WTC11 (cell line): ENCODE data around the gene ACTRT2. TPM values are rescaled to one million over a fixed set of nuclear protein-coding genes. Genes with fewer than 3 reads are reported as not detected.

ENCODE experiments used
- ATAC-seq: fragments of 200-7000 bp; cut with Tn5 transposase; 2 replicates; pipeline ENCODE4 v1.10.0; 2021; ENCODE audit warnings: mild to moderate bottlenecking, moderate library complexity
- CTCF ChIA-PET: fragments of 300-600 bp; sonication (Branson Sonifier 250); formaldehyde crosslinking; loops from one replicate; lab custom pipeline; 2021; ENCODE audit warnings: antibody characterized with exemption; lab: Charles Lee
- POLR2A ChIA-PET: fragments of 350-600 bp; sonication (Branson Sonifier 250); formaldehyde crosslinking; loops from one replicate; lab custom pipeline; 2021; ENCODE audit warnings: antibody characterized with exemption; lab: Charles Lee
- DNase-seq: peaks from one replicate; pipeline ENCODE4 v3.0.0; 2021; ENCODE audit warnings: low spot score
- H3K27ac Mint-ChIP-seq: 2 replicates; pipeline ENCODE4 v1.8.0; 2021; ENCODE audit warnings: mixed read lengths
- H3K27me3 Mint-ChIP-seq: 2 replicates; pipeline ENCODE4 v1.8.0; 2021; ENCODE audit warnings: low read depth, mild to moderate bottlenecking, moderate library complexity, mixed read lengths
- H3K36me3 Mint-ChIP-seq: 2 replicates; pipeline ENCODE4 v1.8.0; 2021; ENCODE audit warnings: mixed read lengths
- H3K4me1 Mint-ChIP-seq: 2 replicates; pipeline ENCODE4 v1.8.0; 2022; ENCODE audit warnings: mixed read lengths
- H3K4me3 Mint-ChIP-seq: 2 replicates; pipeline ENCODE4 v1.8.0; 2021; ENCODE audit warnings: mild to moderate bottlenecking, moderate library complexity, mixed read lengths
- H3K9me3 Mint-ChIP-seq: 2 replicates; pipeline ENCODE4 v1.8.0; 2021; ENCODE audit warnings: mixed read lengths
- CREB1 ChIP-seq: sonication (generic); formaldehyde crosslinking; IDR thresholded peaks from 2 replicates; pipeline ENCODE4 v1.8.0; 2023; ENCODE audit warnings: mild to moderate bottlenecking, missing genetic modification reagents
- CREM ChIP-seq: sonication (generic); formaldehyde crosslinking; IDR thresholded peaks from 2 replicates; pipeline ENCODE4 v1.8.1; 2022; ENCODE audit warnings: mild to moderate bottlenecking, missing genetic modification reagents, moderate library complexity
- ELF4 ChIP-seq: sonication (generic); formaldehyde crosslinking; IDR thresholded peaks from 2 replicates; pipeline ENCODE4 v1.8.1; 2022; ENCODE audit warnings: low read depth, mild to moderate bottlenecking, moderate library complexity, missing genetic modification reagents
- HMGA2 ChIP-seq: fragments of 250-450 bp; sonication (Bioruptor Pico); IDR thresholded peaks from 2 replicates; pipeline ENCODE4 v1.4.0; 2021; ENCODE audit warnings: mild to moderate bottlenecking, moderate library complexity
- NR1H2 ChIP-seq: sonication (generic); formaldehyde crosslinking; IDR thresholded peaks from 2 replicates; pipeline ENCODE4 v1.9.0; 2021; ENCODE audit warnings: mild to moderate bottlenecking, moderate library complexity, missing genetic modification reagents
- RELA ChIP-seq: sonication (generic); formaldehyde crosslinking; IDR thresholded peaks from 2 replicates; pipeline ENCODE4 v1.8.1; 2022; ENCODE audit warnings: missing genetic modification reagents, mild to moderate bottlenecking, borderline replicate concordance
- TEAD4 ChIP-seq: sonication (generic); formaldehyde crosslinking; IDR thresholded peaks from 2 replicates; pipeline ENCODE4 v1.8.0; 2022; ENCODE audit warnings: mild to moderate bottlenecking, missing genetic modification reagents
- ZNF232 ChIP-seq: sonication (generic); formaldehyde crosslinking; IDR thresholded peaks from 2 replicates; pipeline ENCODE4 v1.8.0; 2022; ENCODE audit warnings: mild to moderate bottlenecking, missing genetic modification reagents
- ZNF416 ChIP-seq: fragments of 250-450 bp; sonication (Bioruptor Pico); IDR thresholded peaks from 2 replicates; pipeline ENCODE4 v1.9.0; 2021; ENCODE audit warnings: mild to moderate bottlenecking, inconsistent platforms
- total RNA-seq: library from RNA; stranded (reverse); gene quantifications from 3 replicates; pipeline ENCODE4 v1.2.3, GENCODE V29; 2021
- TF ChIP-seq, protein P1 (sequence below): fragments of 250-450 bp; sonication (Bioruptor Pico); IDR thresholded peaks from 2 replicates; pipeline ENCODE4 v1.9.0; 2021; ENCODE audit warnings: moderate library complexity, mild to moderate bottlenecking, inconsistent platforms, borderline replicate concordance
- TF ChIP-seq, protein P2 (sequence below): sonication (generic); formaldehyde crosslinking; IDR thresholded peaks from 2 replicates; pipeline ENCODE4 v1.8.0; 2022; ENCODE audit warnings: mild to moderate bottlenecking, missing genetic modification reagents
- TF ChIP-seq, protein P3 (sequence below): sonication (generic); formaldehyde crosslinking; IDR thresholded peaks from 2 replicates; pipeline ENCODE4 v1.8.1; 2022; ENCODE audit warnings: low read depth, mild to moderate bottlenecking, moderate library complexity, missing genetic modification reagents, borderline replicate concordance
- TF ChIP-seq, protein P4 (sequence below): fragments of 250-450 bp; sonication (Bioruptor Pico); IDR thresholded peaks from 2 replicates; pipeline ENCODE4 v1.9.0; 2021; ENCODE audit warnings: mild to moderate bottlenecking
- TF ChIP-seq, protein P5 (sequence below): sonication (generic); formaldehyde crosslinking; IDR thresholded peaks from 2 replicates; pipeline ENCODE4 v1.8.1; 2023; ENCODE audit warnings: mild to moderate bottlenecking, missing genetic modification reagents, moderate library complexity
- TF ChIP-seq, protein P6 (sequence below): fragments of 250-450 bp; sonication (Bioruptor Pico); IDR thresholded peaks from 2 replicates; pipeline ENCODE4 v1.9.0; 2021; ENCODE audit warnings: mild to moderate bottlenecking
- TF ChIP-seq, protein P7 (sequence below): sonication (generic); formaldehyde crosslinking; IDR thresholded peaks from 2 replicates; pipeline ENCODE4 v1.8.0; 2023; ENCODE audit warnings: mild to moderate bottlenecking, missing genetic modification reagents

The ACTRT2 gene
- total RNA-seq, 1 experiment from 2014 or later: not detected

DNA sequence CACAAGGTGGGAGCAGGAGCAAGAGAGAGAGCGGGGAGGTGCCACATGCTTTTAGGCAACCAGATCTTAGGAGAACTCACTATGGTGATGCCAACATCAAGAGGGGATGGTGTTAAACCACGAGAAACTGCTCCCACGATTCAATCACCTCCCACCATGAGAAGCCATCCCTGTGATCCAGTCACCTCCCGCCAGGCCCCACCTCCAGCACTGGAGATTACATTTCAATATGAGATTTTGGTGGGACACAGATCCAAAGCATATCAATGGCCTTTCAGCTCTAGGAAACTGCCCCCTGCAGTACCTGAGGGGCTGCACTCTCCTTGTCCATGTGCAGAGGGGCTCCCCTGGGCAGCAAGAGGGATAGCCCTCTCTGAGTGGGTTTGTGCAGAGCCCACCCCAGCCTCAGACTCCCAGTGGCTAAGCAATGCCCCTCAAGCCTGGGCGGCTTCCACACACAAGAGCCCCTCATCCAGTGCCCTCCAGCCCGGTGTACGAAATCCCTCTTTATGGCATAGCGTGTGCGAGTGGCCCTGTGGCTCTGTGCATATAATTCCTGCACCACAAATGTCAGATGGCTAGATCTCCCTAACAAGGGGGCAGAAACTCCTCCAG lies 32.2 kb downstream of the ACTRT2 start (continued):
- TF ChIP-seq, protein P1, sequence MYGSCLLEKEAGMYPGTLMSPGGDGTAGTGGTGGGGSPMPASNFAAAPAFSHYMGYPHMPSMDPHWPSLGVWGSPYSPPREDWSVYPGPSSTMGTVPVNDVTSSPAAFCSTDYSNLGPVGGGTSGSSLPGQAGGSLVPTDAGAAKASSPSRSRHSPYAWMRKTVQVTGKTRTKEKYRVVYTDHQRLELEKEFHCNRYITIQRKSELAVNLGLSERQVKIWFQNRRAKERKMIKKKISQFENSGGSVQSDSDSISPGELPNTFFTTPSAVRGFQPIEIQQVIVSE (CRISPR knock-in tag): no peak
- TF ChIP-seq HMGA2 (no peak), CREB1 (CRISPR knock-in tag) (no peak), ZNF232 (CRISPR knock-in tag) (no peak), CREM (CRISPR knock-in tag) (no peak)
- TF ChIP-seq, protein P2, sequence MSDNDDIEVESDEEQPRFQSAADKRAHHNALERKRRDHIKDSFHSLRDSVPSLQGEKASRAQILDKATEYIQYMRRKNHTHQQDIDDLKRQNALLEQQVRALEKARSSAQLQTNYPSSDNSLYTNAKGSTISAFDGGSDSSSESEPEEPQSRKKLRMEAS (CRISPR knock-in tag): no peak
- TF ChIP-seq, protein P3, sequence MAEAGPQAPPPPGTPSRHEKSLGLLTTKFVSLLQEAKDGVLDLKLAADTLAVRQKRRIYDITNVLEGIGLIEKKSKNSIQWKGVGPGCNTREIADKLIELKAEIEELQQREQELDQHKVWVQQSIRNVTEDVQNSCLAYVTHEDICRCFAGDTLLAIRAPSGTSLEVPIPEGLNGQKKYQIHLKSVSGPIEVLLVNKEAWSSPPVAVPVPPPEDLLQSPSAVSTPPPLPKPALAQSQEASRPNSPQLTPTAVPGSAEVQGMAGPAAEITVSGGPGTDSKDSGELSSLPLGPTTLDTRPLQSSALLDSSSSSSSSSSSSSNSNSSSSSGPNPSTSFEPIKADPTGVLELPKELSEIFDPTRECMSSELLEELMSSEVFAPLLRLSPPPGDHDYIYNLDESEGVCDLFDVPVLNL (CRISPR knock-in tag): no peak

DNA sequence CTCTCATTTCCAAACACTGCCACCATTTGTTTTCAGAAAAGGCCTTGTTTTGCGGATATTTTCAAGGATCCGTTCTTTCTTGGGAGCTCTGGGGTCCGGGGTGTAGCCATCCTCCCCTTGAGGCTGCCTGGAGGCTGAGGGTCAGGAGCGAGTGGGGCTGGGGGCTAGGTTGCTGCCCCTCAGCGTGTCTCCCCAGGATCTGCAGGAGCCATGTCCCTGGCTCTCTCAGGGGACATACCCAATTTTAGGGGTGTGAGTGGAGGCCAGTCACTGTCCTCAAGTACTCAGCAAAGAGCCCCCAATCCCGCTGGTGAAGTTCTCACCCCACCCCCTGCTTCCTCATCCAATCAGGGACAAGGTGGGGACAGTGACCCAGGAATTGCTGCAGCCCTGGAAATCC lies 32.7 kb downstream of the ACTRT2 start:
- CTCF ChIA-PET: no interaction called here
- H3K27ac Mint-ChIP-seq: no peak overlapping the region
- DNase-seq (no peak), ATAC-seq (no peak)
- H3K27me3 Mint-ChIP-seq: peaks cover 33% of the 10 kb centered on the region
- H3K4me3 Mint-ChIP-seq: no peak overlapping the region
- peaks cover 14% of the 10 kb centered on the region for H3K9me3 Mint-ChIP-seq
- H3K36me3 Mint-ChIP-seq: no peaks in the 10 kb centered on the region
- TF ChIP-seq ZNF416 (CRISPR knock-in tag): no peak
- no peak for TF ChIP-seq NR1H2
- TF ChIP-seq, protein P4, sequence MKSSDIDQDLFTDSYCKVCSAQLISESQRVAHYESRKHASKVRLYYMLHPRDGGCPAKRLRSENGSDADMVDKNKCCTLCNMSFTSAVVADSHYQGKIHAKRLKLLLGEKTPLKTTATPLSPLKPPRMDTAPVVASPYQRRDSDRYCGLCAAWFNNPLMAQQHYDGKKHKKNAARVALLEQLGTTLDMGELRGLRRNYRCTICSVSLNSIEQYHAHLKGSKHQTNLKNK (CRISPR knock-in tag): no peak
- TF ChIP-seq ZNF232 (CRISPR knock-in tag): no peak
- no peak for TF ChIP-seq TEAD4 (CRISPR knock-in tag)
- TF ChIP-seq, protein P5, sequence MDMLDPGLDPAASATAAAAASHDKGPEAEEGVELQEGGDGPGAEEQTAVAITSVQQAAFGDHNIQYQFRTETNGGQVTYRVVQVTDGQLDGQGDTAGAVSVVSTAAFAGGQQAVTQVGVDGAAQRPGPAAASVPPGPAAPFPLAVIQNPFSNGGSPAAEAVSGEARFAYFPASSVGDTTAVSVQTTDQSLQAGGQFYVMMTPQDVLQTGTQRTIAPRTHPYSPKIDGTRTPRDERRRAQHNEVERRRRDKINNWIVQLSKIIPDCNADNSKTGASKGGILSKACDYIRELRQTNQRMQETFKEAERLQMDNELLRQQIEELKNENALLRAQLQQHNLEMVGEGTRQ (CRISPR knock-in tag): no peak
- TF ChIP-seq, protein P6, sequence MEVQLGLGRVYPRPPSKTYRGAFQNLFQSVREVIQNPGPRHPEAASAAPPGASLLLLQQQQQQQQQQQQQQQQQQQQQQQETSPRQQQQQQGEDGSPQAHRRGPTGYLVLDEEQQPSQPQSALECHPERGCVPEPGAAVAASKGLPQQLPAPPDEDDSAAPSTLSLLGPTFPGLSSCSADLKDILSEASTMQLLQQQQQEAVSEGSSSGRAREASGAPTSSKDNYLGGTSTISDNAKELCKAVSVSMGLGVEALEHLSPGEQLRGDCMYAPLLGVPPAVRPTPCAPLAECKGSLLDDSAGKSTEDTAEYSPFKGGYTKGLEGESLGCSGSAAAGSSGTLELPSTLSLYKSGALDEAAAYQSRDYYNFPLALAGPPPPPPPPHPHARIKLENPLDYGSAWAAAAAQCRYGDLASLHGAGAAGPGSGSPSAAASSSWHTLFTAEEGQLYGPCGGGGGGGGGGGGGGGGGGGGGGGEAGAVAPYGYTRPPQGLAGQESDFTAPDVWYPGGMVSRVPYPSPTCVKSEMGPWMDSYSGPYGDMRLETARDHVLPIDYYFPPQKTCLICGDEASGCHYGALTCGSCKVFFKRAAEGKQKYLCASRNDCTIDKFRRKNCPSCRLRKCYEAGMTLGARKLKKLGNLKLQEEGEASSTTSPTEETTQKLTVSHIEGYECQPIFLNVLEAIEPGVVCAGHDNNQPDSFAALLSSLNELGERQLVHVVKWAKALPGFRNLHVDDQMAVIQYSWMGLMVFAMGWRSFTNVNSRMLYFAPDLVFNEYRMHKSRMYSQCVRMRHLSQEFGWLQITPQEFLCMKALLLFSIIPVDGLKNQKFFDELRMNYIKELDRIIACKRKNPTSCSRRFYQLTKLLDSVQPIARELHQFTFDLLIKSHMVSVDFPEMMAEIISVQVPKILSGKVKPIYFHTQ (CRISPR knock-in tag): no peak
- TF ChIP-seq, protein P7, sequence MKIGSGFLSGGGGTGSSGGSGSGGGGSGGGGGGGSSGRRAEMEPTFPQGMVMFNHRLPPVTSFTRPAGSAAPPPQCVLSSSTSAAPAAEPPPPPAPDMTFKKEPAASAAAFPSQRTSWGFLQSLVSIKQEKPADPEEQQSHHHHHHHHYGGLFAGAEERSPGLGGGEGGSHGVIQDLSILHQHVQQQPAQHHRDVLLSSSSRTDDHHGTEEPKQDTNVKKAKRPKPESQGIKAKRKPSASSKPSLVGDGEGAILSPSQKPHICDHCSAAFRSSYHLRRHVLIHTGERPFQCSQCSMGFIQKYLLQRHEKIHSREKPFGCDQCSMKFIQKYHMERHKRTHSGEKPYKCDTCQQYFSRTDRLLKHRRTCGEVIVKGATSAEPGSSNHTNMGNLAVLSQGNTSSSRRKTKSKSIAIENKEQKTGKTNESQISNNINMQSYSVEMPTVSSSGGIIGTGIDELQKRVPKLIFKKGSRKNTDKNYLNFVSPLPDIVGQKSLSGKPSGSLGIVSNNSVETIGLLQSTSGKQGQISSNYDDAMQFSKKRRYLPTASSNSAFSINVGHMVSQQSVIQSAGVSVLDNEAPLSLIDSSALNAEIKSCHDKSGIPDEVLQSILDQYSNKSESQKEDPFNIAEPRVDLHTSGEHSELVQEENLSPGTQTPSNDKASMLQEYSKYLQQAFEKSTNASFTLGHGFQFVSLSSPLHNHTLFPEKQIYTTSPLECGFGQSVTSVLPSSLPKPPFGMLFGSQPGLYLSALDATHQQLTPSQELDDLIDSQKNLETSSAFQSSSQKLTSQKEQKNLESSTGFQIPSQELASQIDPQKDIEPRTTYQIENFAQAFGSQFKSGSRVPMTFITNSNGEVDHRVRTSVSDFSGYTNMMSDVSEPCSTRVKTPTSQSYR (CRISPR knock-in tag): no peak
- no peak for TF ChIP-seq ELF4 (CRISPR knock-in tag)
- TF ChIP-seq RELA (CRISPR knock-in tag): no peak
- H3K4me1 Mint-ChIP-seq: no peaks in the 10 kb centered on the region
- POLR2A ChIA-PET: no interaction called here
